H1 (cell line): ENCODE measurements around the gene CTNS. TPM values are rescaled to one million over a fixed set of nuclear protein-coding genes. Genes with fewer than 3 reads are reported as not detected.

Experiments used
- HDAC2 ChIP-seq, 2 experiments: fragments of 300-600 bp in 1 of 2; sonication (generic) in 1 of 2; IDR thresholded peaks; 2 replicates each; pipeline ENCODE4 v1.6.1; 2011 to 2012; ENCODE audit warnings: low read depth in 2 of 2, low read length in 2 of 2, mild to moderate bottlenecking in 2 of 2, moderate library complexity in 2 of 2, borderline replicate concordance in 1 of 2, inconsistent platforms in 1 of 2
- PHF8 ChIP-seq: fragments of 200-600 bp; sonication (generic); conservative IDR thresholded peaks from 2 replicates; pipeline ENCODE4 v1.7.1; 2012; ENCODE audit warnings: low read depth, mild to moderate bottlenecking, inconsistent platforms, low read length, moderate library complexity
- SIRT6 ChIP-seq: IDR thresholded peaks from one replicate; pipeline ENCODE4 v1.7.1; 2012; ENCODE audit warnings: low read length, inconsistent platforms
- polyA plus RNA-seq, 7 experiments: library from polyadenylated mRNA; depleted of rRNA in 3 of 7; stranded (reverse) in 5 of 7; unstranded in 2 of 7; fragments of >200 nt in 5 of 7; fragments of 200-250 nt in 2 of 7; gene quantifications; 1 replicate in 5 of 7; 2 replicates in 1 of 7; 4 replicates in 1 of 7; pipeline versions ENCODE4 v1.2.1 to v1.2.3, GENCODE V29; 2011 to 2013; ENCODE audit warnings: missing spikeins in 2 of 7, mixed read lengths in 2 of 7
- total RNA-seq: library from RNA; stranded (reverse); fragmentation: NEBNext Ultra II Directional; extraction: Animal tissue kit (Norgen Biotek cat#: 25700); gene quantifications from 2 replicates; pipeline ENCODE4 v1.2.1, GENCODE V29; 2021
- TF ChIP-seq, protein P1 (sequence below): IDR thresholded peaks from 2 replicates; pipeline ENCODE4 v1.6.1; 2012; ENCODE audit warnings: inconsistent platforms

The CTNS gene
- total and polyA plus RNA-seq, 2 of the 8 experiments (the other 6 are each of a cell fraction or from before 2014, with no cell fraction given): 11.6 to 12.9 TPM

DNA sequence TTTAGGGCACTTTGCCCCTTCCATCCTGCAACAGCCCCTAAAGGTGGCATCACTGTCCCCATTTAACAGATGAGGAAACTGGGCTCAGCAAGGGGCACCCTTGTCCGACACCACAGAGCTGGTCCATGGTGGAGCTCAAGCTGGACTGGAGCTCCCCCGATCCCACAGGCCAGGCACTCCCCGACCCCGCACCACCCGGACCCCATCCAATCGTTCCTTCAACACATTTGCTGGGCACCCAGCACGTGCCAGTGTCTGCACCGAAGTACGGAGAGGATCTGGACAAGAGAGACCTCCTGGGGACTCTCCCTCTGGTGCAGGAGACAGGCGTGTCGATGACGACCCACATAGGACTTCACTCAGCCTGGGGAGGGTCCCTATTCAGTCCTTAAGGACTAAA, 45.5 kb downstream of the CTNS start (continued):
- TF ChIP-seq, protein P1, sequence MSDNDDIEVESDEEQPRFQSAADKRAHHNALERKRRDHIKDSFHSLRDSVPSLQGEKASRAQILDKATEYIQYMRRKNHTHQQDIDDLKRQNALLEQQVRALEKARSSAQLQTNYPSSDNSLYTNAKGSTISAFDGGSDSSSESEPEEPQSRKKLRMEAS: no peak
- TF ChIP-seq SIRT6 (no peak), HDAC2 (IDR thresholded peaks at IDR 0.05; ENCODE audit: borderline replicate concordance in 1 of 2, low read depth in 2 of 2, low read length in 2 of 2) (no peak), PHF8 (no peak)
